Fibroblast of peridontal ligament (primary cell): ENCODE measurements around the gene IFT122.
"Not testable (repeated sequence)": the region's sequence is repeated elsewhere in the genome, so short reads cannot be mapped to it uniquely, and the experiment has no call there.

Experiments
- DNase-seq: peaks from one replicate; pipeline ENCODE4 v3.0.0-alpha.2; 2010; ENCODE audit errors: extremely low read depth

IFT122 gene

DNA sequence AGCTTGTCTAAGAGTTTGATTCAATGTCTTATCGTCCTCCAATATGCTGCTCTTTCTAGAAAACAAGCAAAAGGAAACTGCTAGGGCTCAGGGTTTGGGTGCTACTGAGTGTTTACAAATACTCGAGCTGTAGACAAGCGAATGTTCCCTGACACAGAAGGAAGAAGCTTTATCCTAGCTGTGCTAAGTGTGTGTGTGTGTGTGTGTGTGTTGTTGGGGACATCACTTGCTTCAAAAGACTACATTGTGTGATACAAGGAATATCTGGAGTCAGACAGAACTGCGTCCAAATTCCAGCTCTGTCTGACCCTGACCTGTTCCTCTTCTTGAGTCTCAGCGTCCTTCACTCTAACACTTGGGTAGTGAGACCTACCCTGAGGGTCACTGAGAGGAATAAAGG, 54.5 kb downstream of the IFT122 start:
- DNase-seq: peak; percentile 19

DNA sequence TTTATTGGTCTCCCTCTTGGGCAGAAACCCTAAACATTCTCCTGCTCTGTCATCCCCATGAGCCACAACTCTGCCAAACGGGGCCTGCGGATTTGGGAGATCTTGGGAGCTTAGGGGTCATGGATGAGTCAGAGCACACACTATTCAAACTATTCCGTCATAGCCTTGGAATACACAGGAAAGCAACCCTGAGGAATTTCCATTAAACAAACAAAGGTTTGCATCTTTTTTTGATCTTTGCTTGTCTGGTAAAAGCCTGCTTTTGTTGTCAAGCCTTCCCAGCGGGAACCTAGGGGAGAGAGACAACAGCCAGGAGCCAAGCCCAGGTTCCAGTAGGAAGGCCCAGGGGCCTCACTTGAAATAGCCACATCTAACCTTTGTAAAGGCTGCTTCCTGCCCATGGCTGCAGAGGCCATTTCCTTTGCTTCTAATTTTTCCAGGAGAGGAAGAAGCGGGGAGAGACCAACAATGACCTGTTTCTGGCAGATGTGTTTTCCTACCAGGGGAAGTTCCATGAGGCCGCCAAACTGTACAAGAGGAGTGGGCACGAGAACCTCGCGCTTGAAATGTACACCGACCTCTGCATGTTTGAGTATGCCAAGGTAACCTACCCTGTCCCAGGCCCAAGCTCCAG, 55.1 kb downstream of the IFT122 start:
- peak; percentile 86 for DNase-seq

DNA sequence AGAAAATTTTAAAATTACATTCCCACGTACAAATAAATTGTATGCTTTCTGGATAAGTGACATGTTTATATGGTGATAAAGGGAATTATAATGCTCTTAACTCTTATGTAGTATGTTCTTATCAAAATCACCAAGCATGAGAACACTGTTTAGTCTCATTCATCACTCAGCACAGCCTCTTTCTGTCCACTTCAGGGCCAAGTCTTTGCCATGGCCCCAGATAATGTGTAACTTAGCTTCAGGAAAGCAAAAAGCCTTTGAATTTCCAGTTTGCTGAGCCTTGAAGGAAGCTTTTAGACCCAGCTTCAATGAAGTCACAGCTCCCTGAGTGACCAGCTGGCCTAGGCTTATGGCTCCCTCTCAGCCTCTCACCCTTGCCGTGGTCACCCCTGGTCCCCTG, 57.9 kb downstream of the IFT122 start:
- not testable (repeated sequence) for DNase-seq

DNA sequence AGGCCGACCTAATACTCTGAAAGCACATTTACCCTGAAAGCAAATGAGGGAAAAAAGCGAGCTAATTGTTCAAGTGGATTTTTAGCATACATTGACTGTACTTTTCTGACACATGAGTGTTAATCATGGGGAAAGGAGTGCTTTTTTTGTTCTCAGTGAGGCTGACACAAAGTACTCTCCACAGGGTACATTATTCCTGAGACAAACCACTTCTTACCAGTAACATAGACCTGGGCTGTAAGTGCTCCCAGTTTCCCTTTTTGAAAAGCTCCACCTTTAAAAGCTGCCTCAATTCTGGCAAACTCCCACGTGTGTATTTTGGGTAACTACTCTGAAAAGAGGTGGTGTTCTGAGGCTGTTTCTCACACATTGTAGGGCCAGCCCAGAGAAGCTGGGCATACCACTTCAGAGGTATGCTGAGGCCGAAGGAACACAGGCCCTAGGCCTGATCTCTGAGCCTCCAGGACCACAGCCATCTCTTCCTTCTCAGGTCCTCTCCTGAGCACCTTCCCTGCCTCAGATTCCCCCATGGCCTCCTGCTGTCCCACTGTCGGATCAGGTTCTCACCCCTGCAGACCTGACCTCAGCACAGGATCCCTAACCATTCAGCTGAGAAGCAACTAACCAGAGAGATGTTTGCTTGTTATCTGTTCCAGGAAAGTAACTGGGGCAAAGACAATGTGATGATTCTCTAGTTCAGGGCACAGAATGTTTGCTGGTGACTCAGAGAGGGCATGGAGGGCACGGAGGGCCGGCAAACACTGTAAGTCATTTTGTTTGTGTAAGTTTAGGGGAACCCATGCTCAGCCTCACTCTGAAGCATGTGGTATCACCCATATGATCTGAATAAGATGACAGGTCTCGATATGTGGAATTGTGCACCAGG, 58.8 kb downstream of the IFT122 start:
- DNase-seq: not testable (repeated sequence)

DNA sequence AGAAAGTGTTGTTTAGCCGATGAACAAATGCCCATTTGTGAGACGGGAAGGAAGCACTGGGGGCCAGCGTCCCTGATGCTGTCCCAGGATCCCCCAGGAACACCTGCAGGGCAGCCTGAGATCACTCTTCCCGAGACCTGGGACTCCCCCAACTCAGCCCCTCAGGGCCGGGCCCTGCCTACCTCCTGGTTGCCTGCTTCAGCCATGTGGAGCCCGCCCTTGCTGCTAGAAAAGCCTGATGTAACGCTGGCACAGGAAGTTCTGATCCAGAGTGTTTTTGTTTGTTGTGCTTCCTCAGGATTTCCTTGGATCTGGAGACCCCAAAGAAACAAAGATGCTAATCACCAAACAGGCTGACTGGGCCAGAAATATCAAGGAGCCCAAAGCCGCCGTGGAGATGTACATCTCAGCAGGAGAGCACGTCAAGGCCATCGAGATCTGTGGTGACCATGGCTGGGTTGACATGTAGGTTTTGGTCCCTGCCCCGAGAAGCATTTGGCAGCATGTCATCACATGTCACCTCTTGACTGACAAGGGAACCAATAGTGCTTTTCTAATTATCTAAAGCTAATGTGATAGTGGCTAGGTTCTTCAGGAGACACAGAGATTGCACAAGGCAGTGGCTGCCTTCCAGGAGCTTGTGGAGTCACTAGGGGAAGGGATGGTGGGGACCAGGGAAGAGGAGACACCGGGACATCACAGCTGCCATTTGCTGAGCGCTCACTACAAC, 59.7 kb downstream of the IFT122 start:
- not testable (repeated sequence) for DNase-seq

DNA sequence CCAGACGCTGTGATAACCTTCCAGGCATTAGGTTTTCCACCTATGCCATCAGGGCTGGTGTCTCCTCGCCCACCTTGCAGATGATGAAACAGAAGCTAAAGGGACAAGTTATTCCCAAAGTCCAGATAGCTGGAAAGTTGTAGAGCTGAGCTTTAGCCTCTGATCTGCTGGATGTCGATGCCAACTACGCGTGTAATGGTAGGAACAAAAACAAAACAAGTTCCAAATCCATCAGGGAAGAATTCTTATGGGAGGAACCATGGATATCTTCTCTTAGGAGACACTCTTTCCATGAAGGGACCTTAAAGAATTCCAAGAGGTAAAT, 60.3 kb downstream of the IFT122 start:
- no peak for DNase-seq

DNA sequence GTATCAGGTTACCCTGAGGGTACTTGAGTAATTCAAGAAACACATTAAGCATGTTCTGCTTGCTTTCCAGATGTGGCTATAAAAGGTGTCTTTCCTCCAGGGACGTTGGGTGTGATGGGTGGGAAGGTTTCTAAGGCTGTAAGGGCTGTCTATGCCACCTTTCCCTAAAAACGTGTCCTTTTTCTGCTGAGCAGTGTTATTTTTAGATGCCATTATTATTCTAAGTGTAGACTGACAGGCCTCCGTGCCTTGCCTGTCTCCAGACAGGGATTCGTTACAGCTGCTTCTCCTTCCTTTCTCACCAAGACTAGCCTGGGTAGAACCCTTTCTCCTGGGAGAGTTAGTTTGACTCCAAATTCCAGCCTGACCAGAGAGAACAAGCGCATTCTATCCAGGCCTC, 61.6 kb downstream of the IFT122 start:
- DNase-seq: no peak

DNA sequence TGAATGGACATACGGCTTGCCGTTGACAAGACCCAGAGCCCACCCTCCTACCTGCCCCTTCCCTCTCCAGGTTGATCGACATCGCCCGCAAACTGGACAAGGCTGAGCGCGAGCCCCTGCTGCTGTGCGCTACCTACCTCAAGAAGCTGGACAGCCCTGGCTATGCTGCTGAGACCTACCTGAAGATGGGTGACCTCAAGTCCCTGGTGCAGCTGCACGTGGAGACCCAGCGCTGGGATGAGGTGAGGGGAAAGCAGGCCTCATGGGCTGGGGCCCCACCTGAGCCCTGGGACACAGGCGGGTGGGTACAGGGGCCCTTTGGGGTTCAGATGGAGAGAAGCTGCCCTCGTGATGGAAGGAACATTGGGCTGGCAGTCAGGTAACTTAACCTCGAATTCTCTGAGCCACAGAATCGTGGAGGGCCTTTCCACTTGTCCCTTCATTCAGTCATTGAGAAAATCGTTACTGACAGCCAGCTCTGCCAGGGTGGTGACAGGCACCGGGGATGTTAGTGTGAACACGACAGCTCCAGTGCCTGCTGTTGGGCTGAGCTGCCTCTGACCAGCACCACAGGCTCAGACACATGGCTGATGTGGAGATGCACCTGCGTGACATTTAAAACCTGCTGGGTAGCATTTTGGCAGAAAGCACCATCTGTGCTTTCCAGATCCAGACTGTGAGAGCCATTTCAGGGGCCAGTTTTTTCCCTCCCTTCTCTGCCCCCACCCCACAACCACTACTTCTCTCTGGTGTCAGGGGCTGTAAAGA, 62.8 kb downstream of the IFT122 start:
- no peak for DNase-seq

DNA sequence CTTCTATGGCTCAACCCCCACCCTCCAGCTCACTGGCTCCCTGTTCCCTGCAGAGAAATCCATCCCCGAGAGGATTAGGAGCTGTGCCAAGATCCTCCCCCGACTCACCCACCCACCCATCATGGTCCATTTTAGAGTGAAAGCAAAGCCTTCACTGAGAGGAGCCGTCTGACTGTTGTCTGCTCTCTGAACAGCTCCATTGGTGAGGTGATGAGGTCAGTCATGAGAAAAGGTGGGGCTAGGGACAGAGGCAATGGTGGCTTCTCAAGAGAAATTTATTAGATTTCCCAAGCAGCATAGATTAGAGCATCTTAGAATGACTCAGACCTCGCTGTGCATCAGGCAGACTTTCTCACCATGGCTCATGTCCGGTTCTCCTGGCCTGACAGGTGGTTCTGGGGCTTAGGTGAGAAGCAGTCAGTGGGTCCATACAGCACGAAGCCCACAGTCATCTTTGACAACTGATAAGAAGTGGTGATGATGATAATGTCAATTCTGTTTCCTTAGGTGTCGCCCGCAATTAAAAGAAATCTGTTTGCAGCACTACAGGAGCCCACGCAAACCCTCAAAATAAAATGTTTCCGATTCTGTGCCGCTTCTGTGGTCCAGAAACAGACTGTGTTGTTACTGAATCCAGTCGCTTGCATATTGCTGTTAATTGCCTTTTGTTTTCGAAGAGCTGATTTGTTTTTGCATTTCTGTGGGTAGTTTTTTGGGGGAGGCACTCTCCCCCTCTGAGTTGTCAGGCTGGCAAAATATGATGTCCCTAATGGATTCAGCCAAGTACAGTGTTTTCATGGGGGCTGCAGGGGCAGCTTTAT, 63.7 kb downstream of the IFT122 start:
- DNase-seq: no peak

DNA sequence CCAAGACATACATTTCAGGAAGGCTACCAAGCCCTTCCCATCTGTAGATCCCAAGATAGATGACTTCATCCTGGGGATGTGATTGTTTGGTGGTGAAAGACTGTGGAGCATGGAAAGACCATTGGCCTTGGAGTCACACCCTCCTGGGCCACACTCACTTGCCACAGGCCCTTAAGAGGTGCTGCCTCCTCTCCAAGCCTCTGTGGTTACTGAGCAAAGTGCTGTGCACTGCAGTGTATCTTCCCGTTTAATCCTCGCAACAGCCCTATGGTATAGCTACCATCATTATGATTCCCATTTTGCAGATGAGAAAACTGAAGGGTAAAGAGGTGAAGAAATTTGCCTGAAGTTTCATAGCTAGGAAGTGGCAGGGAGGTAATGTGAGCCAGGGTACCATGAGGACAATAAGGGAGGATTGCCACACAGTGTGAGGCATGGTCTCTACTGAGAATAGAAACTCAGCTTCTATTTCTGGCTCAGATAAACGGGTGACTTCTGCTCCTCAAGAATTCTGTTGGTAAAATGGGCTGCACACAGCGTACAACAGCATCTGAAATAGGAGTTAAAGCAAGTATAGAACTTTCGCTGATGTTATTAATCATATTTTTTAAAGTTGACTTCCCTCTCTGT, 64.6 kb downstream of the IFT122 start:
- no peak for DNase-seq

DNA sequence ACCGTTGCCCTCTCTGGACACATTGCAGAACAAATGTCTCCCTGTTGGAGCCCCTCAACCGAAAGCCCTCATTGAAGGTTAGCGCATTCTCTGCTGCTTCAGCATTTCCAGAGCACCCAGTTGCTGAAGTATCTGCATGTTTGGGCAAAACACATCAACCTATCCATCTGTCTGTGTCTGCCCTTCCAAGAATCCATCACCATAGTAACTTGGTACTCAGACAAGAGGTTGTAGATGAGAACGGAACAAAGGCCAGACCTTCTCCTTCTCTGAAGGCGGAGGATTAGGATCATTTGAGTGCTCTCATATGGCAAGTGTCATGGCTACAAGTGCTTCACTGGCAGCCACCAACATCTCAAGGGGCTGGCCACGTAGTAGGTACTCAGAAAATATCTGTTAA, 65.3 kb downstream of the IFT122 start:
- DNase-seq: no peak

DNA sequence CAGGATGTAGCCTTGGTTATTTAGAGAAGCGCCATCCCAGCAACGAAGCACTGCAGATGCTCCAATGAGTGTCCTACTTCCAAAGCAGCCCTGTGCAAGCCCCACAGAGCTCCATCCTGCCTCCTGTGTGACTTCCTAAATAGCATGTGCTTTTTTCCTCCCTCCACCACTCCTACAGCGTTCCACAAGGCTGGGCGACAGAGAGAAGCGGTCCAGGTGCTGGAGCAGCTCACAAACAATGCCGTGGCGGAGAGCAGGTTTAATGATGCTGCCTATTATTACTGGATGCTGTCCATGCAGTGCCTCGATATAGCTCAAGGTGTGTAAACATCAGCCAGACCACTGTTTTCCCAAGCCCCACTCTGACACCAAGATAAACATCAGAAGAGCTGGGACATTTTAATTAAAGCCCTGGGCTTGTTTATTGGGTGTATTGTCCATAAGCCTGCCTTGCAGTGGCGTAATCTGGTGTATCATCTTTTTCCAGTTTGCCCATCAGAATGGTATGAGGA, 66.3 kb downstream of the IFT122 start:
- DNase-seq: no peak

DNA sequence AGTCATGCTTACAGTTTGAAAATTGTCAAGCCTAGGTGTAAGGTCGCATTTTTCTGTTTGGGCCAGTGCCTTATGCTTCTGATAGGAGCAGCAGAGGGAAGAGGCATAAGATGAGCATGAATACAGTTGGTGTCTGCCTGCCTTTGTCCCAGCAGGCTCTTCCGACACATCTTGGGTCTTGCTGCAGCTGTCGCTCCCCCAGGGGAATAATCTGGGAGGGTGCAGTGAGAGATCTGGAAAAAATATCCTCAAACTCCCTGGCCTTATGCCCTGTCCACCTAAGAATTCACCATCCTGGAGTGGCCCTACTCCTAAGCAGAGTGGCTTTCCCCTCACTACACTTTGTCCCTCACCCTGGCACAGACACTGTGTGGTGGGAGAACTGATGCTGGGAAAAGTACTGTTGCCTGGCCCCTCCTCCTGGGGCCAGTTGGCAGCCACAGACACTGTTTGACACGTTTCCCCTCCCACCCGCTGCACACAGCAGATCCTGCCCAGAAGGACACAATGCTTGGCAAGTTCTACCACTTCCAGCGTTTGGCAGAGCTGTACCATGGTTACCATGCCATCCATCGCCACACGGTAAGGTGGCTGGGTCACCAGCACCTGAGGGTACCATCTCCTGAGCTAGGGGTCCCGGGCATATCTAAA, 67.3 kb downstream of the IFT122 start:
- DNase-seq: no peak

DNA sequence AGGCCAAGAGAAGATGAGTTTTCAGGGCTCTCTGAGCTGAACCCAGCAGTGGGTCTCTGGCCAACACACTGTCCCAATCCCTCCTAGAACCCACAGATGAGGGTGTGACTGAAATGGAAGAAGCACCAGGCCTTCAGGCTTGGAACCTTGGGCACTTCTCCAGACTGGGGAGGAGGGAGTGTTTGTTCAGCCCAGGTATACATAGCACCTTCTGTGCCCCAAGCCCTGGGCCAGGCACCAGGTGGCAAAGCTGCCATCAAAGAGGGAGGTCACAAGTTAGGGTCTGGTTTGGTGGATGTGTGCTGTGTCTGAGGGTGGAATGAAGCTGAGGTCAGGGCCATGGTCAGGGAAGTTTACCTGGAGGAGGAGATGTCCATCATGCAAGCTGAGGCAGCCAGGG, 72.6 kb downstream of the IFT122 start:
- DNase-seq: no peak

DNA sequence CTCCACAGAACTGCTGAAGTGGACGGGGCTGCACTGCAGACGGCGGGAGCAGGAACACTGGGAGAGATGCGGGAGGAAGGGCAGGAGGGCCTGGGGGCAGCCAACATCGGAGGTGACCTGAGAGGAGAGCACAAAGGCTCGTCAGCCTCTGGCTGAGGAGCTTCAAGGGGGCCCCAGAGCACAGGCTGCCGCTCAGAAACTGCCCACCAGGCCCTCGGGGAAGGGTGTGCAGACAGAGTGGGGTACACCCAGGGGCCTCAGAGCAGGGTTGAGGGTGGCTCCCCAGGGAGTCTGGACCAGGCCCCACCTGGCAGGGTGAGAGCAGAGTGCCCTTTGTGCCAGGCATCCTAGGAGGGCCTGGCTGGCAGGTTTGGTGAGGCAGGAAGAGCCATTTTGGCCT, 73.7 kb downstream of the IFT122 start:
- no peak for DNase-seq

DNA sequence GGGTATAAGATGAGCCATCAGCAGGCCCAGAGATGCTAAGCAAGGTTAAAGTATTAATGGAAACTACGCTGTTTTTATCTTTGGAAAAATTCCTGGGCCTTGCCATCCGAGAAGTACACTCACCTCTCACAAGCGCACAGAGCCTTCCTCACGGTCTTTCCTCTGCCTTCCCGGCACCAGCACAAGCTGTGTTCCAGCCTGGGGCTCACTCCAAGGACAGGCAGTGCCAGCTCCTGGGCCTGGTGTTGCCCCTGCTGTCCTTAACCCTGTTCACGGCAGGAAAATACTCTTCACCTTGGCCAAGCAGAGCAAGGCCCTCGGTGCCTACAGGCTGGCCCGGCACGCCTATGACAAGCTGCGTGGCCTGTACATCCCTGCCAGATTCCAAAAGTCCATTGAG, 74.1 kb downstream of the IFT122 start:
- DNase-seq: no peak

DNA sequence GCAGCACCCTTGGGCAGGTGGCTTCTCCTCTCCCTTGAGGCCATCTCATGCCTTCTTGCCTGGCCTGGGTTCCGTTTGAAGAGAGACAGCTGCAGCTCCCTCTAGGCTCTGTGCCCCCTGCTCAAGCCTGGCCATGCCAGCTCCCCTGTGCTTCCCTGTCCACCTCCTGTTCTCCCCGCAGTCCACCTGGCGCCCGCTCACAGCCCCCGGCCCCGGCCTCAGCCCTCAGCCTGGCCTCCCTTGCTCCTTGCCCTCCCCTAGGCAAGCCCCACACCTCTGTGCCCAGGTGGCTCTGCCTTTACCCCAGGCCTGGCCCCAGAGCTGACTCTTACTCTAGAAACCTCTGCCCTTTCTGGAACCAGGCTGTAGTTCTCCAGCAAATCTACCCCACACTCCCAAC, 74.5 kb downstream of the IFT122 start:
- DNase-seq: no peak

DNA sequence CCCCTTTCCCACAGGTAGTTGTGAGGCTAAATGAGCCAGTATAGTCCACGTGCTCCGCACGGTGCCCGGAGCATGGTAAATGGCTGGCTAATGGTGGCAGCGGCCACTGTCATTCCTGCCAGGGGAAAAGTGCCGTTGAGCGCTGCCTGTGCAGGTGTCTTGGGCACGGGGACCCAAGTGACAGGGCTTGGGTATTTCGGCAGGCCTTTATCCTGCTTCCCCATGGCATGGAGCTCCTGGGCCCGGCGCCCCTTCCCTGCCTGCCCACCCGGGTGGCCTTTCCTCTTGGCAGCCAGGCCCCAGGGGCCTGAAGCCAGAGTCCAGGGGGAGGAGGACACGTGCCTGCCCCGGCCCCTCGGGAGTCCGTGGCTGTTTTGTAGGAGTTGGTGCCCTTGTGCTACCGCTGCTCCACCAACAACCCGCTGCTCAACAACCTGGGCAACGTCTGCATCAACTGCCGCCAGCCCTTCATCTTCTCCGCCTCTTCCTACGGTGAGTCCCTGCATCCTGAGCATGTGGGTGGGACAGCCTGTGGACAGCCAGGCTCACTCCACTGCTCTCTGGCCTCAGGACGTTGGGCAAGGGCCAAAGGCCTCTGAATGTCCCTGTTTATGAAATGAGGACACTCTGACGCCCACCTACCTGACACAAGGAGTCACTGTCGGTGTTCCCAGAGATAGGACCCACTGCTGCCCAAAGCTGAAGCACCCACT, 75.2 kb downstream of the IFT122 start:
- DNase-seq: not testable (repeated sequence)

DNA sequence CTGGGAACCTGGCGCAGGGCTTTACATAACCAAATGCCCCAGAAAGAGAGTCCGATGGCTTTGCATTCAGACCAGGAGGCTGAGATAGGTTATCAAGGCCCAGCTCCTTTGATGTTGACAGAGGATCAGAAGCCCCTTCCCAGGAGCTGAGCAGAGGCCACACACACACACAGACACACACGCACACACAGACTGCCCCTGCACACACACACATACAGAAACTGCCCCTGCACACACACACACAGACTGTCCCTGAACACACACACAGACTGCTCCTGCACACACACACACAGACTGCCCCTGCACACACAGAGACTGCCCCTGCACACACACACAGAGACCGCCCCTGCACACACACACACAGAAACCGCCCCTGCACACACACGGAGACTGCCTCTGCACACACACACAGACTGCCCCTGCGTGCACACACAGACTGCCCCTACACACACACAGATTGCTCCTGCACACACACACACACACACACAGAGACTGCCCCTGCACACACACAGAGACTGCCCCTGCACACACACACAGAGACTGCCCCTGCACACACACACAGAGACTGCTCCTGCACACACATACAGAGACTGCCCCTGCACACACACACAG, 75.9 kb downstream of the IFT122 start:
- not testable (repeated sequence) for DNase-seq
